ENCODE results near the gene GRIK3.

The GRIK3 gene

DNA sequence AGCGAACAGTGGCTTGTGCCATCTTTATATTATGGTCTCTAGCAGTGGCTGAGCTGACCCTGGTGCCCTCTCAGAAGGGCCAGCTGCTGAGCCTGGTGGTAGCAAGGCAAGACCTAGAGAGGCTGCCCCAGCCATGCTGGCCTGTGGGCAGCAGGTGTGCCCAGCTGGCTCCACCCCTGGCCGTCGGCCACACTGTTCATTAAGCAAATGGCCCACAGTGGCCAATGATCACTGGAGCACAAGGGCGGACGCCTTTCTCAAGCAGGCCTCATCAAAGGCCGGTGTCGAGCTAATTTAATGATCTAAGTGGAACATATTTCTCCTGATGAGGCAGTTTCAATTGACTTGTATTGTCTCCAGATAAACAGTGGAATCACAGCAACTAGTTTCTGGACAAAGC is 89.4 kb downstream of the GRIK3 start:
- Histone ChIP-seq H3K4me1 (ENCODE audit: control insufficient read depth, insufficient read depth, low read length, unreplicated experiment) (no peaks in the 10 kb centered on the region), H3K79me2 (ENCODE audit: control insufficient read depth, insufficient read depth, low read length, unreplicated experiment) (no peaks in the 10 kb centered on the region), H3K4me3 (ENCODE audit: low read depth, low read length) (no peak overlapping the region), H3K27me3 (ENCODE audit: insufficient read depth, low read length) (no peaks in the 10 kb centered on the region), H3K27ac (ENCODE audit: low read depth, low read length) (no peak overlapping the region), H2AFZ (ENCODE audit: low read length, unreplicated experiment) (no peak overlapping the region), H3K36me3 (ENCODE audit: insufficient read depth, low read length) (no peaks in the 10 kb centered on the region)

- no peaks in the 10 kb centered on the region for H3K36me3 ChIP-seq (ENCODE audit: insufficient read depth, low read length)
- no peaks in the 10 kb centered on the region for H3K27me3 ChIP-seq (ENCODE audit: insufficient read depth, low read length)
- no peak overlapping the region for H2AFZ ChIP-seq (ENCODE audit: low read length, unreplicated experiment)
- H3K79me2 ChIP-seq (ENCODE audit: control insufficient read depth, insufficient read depth, low read length, unreplicated experiment) = no peaks in the 10 kb centered on the region
- H3K4me1 ChIP-seq (ENCODE audit: control insufficient read depth, insufficient read depth, low read length, unreplicated experiment) = no peaks in the 10 kb centered on the region
- no peak overlapping the region for H3K4me3 ChIP-seq (ENCODE audit: low read depth, low read length)
- no peak overlapping the region for H3K27ac ChIP-seq (ENCODE audit: low read depth, low read length)
These were observed 92.2 kb downstream of the GRIK3 start for GRCh38 chr1:36942148-36942547.

DNA sequence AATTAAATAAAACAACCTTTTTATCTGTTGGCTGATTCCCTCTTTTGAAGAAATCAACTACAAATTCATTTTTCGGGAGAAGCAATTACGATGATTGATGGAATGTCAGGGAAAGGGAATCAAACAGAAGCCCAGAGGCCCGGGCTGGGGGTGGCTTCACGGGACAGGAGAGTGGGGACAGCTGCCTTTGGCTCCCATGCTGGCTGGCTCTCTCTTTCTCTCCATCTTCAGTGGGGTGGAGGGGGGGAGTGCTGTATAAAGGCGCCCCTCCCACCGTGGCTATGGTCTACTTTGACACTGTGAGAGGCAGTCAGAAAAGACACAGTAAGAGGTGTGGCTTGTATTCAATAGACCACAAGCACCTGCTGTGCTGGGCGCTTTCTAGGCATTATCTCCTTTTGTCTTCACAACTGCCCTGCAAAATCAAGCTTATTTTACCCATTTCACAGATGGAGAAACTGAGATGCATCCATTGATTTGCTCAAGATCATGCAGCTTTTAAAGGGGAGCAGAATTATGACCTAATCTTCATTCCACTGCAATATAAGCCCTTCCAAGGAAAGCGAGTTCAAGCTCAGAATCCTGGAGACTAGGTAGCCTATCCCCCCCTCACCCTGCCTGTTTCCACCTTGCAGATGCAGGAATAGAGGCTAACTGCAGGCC is 92.9 kb downstream of the GRIK3 start:
- H3K27me3 ChIP-seq (ENCODE audit: insufficient read depth, low read length) = no peaks in the 10 kb centered on the region
- no peaks in the 10 kb centered on the region for H3K36me3 ChIP-seq (ENCODE audit: insufficient read depth, low read length)
- H3K4me3 ChIP-seq (ENCODE audit: low read depth, low read length) = no peak overlapping the region
- no peak overlapping the region for H2AFZ ChIP-seq (ENCODE audit: low read length, unreplicated experiment)
- no peaks in the 10 kb centered on the region for H3K79me2 ChIP-seq (ENCODE audit: control insufficient read depth, insufficient read depth, low read length, unreplicated experiment)
- no peak overlapping the region for H3K27ac ChIP-seq (ENCODE audit: low read depth, low read length)
- H3K4me1 ChIP-seq (ENCODE audit: control insufficient read depth, insufficient read depth, low read length, unreplicated experiment) = no peaks in the 10 kb centered on the region

- no peaks in the 10 kb centered on the region for H3K79me2 ChIP-seq (ENCODE audit: control insufficient read depth, insufficient read depth, low read length, unreplicated experiment)
- H3K4me3 ChIP-seq (ENCODE audit: low read depth, low read length) = no peak overlapping the region
- H3K27me3 ChIP-seq (ENCODE audit: insufficient read depth, low read length) = no peaks in the 10 kb centered on the region
- no peaks in the 10 kb centered on the region for H3K4me1 ChIP-seq (ENCODE audit: control insufficient read depth, insufficient read depth, low read length, unreplicated experiment)
- H3K27ac ChIP-seq (ENCODE audit: low read depth, low read length) = no peak overlapping the region
- no peak overlapping the region for H2AFZ ChIP-seq (ENCODE audit: low read length, unreplicated experiment)
- H3K36me3 ChIP-seq (ENCODE audit: insufficient read depth, low read length) = no peaks in the 10 kb centered on the region
These were observed 95.5 kb downstream of the GRIK3 start for GRCh38 chr1:36938819-36939218.

DNA sequence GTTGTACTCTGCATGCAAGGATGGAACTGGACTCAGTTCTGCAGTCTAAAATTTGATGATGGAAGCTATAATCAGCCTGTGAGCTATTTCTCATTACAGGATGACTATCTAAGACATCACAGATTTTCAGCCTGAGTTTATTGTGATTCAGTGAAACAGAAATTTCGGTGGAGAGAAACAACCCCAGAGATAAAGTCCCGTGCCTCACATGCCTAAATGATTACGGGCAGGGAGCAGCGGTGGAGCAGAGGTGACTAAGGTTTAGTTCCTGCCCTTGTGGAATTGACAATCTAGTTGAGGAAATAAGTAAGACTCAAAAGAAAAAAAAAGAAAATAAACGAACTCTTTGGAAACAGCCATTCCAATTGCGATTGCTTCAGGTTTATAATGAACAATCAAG is 96.9 kb downstream of the GRIK3 start:
- Histone ChIP-seq H3K27ac (ENCODE audit: low read depth, low read length) (no peak overlapping the region), H3K27me3 (ENCODE audit: insufficient read depth, low read length) (no peaks in the 10 kb centered on the region), H2AFZ (ENCODE audit: low read length, unreplicated experiment) (no peak overlapping the region), H3K79me2 (ENCODE audit: control insufficient read depth, insufficient read depth, low read length, unreplicated experiment) (no peaks in the 10 kb centered on the region), H3K4me3 (ENCODE audit: low read depth, low read length) (no peak overlapping the region), H3K36me3 (ENCODE audit: insufficient read depth, low read length) (no peaks in the 10 kb centered on the region), H3K4me1 (ENCODE audit: control insufficient read depth, insufficient read depth, low read length, unreplicated experiment) (no peaks in the 10 kb centered on the region)

DNA sequence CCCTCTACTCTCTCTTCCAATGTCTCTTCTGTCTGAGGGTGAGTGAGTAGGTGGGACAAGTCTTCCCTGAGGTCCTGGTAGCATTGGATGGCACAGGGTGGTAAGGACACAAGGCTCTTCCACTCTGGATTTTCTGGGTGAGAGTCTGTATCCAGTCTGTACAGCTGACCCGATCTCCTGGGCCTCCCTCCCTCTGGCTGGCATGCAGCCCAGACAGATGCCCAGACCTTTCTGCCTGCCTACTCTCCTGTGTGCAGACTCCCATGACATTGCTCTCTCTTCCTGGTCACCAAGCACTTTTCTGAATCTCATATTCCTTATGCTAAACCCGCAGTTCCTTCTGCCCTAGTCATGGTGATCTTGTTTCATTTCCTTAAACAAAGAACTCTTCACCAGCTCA is 100.3 kb downstream of the GRIK3 start:
- no peaks in the 10 kb centered on the region for H3K79me2 ChIP-seq (ENCODE audit: control insufficient read depth, insufficient read depth, low read length, unreplicated experiment)
- H3K27ac ChIP-seq (ENCODE audit: low read depth, low read length) = no peak overlapping the region
- no peaks in the 10 kb centered on the region for H3K4me1 ChIP-seq (ENCODE audit: control insufficient read depth, insufficient read depth, low read length, unreplicated experiment)
- no peak overlapping the region for H2AFZ ChIP-seq (ENCODE audit: low read length, unreplicated experiment)
- no peaks in the 10 kb centered on the region for H3K27me3 ChIP-seq (ENCODE audit: insufficient read depth, low read length)
- no peak overlapping the region for H3K4me3 ChIP-seq (ENCODE audit: low read depth, low read length)
- no peaks in the 10 kb centered on the region for H3K36me3 ChIP-seq (ENCODE audit: insufficient read depth, low read length)

- H3K79me2 ChIP-seq (ENCODE audit: control insufficient read depth, insufficient read depth, low read length, unreplicated experiment) = no peaks in the 10 kb centered on the region
- H3K36me3 ChIP-seq (ENCODE audit: insufficient read depth, low read length) = no peaks in the 10 kb centered on the region
- H3K27me3 ChIP-seq (ENCODE audit: insufficient read depth, low read length) = no peaks in the 10 kb centered on the region
- no peak overlapping the region for H3K27ac ChIP-seq (ENCODE audit: low read depth, low read length)
- H2AFZ ChIP-seq (ENCODE audit: low read length, unreplicated experiment) = no peak overlapping the region
- H3K4me3 ChIP-seq (ENCODE audit: low read depth, low read length) = no peak overlapping the region
- no peaks in the 10 kb centered on the region for H3K4me1 ChIP-seq (ENCODE audit: control insufficient read depth, insufficient read depth, low read length, unreplicated experiment)
These were observed 106.5 kb downstream of the GRIK3 start for GRCh38 chr1:36927826-36928225.

GRCh38 chr1:36925251-36925650 is 109.1 kb downstream of the GRIK3 start:
- Histone ChIP-seq H2AFZ (ENCODE audit: low read length, unreplicated experiment) (no peak overlapping the region), H3K4me3 (ENCODE audit: low read depth, low read length) (no peak overlapping the region), H3K4me1 (ENCODE audit: control insufficient read depth, insufficient read depth, low read length, unreplicated experiment) (no peaks in the 10 kb centered on the region), H3K27me3 (ENCODE audit: insufficient read depth, low read length) (no peaks in the 10 kb centered on the region), H3K79me2 (ENCODE audit: control insufficient read depth, insufficient read depth, low read length, unreplicated experiment) (no peaks in the 10 kb centered on the region), H3K36me3 (ENCODE audit: insufficient read depth, low read length) (no peaks in the 10 kb centered on the region), H3K27ac (ENCODE audit: low read depth, low read length) (no peak overlapping the region)

DNA sequence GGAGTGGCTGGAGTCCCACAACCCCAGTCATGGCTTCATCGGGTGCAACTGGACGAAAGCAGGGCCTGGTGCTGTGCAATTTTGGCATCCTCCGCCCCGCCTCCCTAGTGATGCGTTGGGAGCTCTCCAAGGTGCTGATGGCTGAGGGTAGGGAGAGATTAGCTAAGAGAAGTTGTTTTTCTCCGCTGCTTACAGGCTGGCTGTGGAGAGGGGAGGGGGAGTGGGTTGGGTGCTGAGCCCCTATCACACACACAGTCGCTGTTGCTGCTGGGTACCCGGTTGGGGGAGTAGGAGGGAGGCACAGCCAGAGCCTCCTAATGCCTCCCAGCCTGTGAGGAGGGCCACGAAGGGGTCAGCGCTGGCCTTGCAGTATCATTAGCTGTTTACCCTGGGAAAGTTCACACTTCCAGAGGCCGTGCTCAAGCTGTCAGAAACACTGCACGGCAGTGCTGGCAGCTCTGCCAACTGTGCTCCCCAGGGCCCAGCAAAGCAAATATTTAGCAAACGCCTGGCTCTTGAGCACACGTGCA is 110.0 kb downstream of the GRIK3 start:
- no peak overlapping the region for H3K4me3 ChIP-seq (ENCODE audit: low read depth, low read length)
- no peaks in the 10 kb centered on the region for H3K79me2 ChIP-seq (ENCODE audit: control insufficient read depth, insufficient read depth, low read length, unreplicated experiment)
- no peaks in the 10 kb centered on the region for H3K36me3 ChIP-seq (ENCODE audit: insufficient read depth, low read length)
- no peaks in the 10 kb centered on the region for H3K4me1 ChIP-seq (ENCODE audit: control insufficient read depth, insufficient read depth, low read length, unreplicated experiment)
- H2AFZ ChIP-seq (ENCODE audit: low read length, unreplicated experiment) = no peak overlapping the region
- no peak overlapping the region for H3K27ac ChIP-seq (ENCODE audit: low read depth, low read length)
- H3K27me3 ChIP-seq (ENCODE audit: insufficient read depth, low read length) = no peaks in the 10 kb centered on the region

GRCh38 chr1:36922593-36923426 is 111.5 kb downstream of the GRIK3 start:
- H3K36me3 ChIP-seq (ENCODE audit: insufficient read depth, low read length) = no peaks in the 10 kb centered on the region
- H2AFZ ChIP-seq (ENCODE audit: low read length, unreplicated experiment) = no peak overlapping the region
- H3K27me3 ChIP-seq (ENCODE audit: insufficient read depth, low read length) = no peaks in the 10 kb centered on the region
- H3K4me1 ChIP-seq (ENCODE audit: control insufficient read depth, insufficient read depth, low read length, unreplicated experiment) = no peaks in the 10 kb centered on the region
- no peak overlapping the region for H3K4me3 ChIP-seq (ENCODE audit: low read depth, low read length)
- H3K79me2 ChIP-seq (ENCODE audit: control insufficient read depth, insufficient read depth, low read length, unreplicated experiment) = no peaks in the 10 kb centered on the region
- H3K27ac ChIP-seq (ENCODE audit: low read depth, low read length) = no peak overlapping the region

GRCh38 chr1:36922071-36922470 is 112.2 kb downstream of the GRIK3 start:
- no peak overlapping the region for H2AFZ ChIP-seq (ENCODE audit: low read length, unreplicated experiment)
- no peak overlapping the region for H3K27ac ChIP-seq (ENCODE audit: low read depth, low read length)
- H3K27me3 ChIP-seq (ENCODE audit: insufficient read depth, low read length) = no peaks in the 10 kb centered on the region
- no peaks in the 10 kb centered on the region for H3K36me3 ChIP-seq (ENCODE audit: insufficient read depth, low read length)
- no peaks in the 10 kb centered on the region for H3K79me2 ChIP-seq (ENCODE audit: control insufficient read depth, insufficient read depth, low read length, unreplicated experiment)
- no peak overlapping the region for H3K4me3 ChIP-seq (ENCODE audit: low read depth, low read length)
- H3K4me1 ChIP-seq (ENCODE audit: control insufficient read depth, insufficient read depth, low read length, unreplicated experiment) = no peaks in the 10 kb centered on the region
